ENCODE measurements around the gene MAML3.

Gene MAML3

DNA sequence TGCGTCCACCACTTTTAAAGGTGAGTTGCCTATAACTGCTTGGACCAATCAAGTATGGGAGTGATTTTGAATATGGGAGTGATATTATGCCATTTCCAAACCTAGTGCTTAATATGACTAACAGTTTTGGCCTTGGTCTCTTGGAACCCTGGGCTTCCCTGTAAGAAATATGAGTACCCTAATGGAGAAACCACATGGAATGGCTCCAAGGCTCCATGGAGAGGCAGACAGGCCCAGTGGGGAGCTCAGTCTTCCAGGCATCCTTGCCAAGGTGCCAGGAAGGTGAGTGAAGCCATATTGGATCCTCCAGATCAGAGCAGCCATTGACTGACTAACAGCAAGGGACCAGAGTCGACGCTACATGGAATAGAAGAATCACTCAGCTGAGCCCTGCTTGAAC lies 53.2 kb downstream of the MAML3 start:
- peak overlapping the region; percentile 79 for H3K27ac ChIP-seq
- TF ChIP-seq, protein P1, sequence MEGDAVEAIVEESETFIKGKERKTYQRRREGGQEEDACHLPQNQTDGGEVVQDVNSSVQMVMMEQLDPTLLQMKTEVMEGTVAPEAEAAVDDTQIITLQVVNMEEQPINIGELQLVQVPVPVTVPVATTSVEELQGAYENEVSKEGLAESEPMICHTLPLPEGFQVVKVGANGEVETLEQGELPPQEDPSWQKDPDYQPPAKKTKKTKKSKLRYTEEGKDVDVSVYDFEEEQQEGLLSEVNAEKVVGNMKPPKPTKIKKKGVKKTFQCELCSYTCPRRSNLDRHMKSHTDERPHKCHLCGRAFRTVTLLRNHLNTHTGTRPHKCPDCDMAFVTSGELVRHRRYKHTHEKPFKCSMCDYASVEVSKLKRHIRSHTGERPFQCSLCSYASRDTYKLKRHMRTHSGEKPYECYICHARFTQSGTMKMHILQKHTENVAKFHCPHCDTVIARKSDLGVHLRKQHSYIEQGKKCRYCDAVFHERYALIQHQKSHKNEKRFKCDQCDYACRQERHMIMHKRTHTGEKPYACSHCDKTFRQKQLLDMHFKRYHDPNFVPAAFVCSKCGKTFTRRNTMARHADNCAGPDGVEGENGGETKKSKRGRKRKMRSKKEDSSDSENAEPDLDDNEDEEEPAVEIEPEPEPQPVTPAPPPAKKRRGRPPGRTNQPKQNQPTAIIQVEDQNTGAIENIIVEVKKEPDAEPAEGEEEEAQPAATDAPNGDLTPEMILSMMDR (conservative IDR thresholded peaks at IDR 0.05): no peak

- H3K27ac ChIP-seq: peak overlapping the region; percentile 79
- TF ChIP-seq, protein P1 (conservative IDR thresholded peaks at IDR 0.05): no peak
These were observed 54.0 kb downstream of the MAML3 start for GRCh38 chr4:140099983-140100382.

GRCh38 chr4:140098455-140099160 lies 55.4 kb downstream of the MAML3 start:
- peak overlapping the region; percentile 79 for H3K27ac ChIP-seq

GRCh38 chr4:140097572-140097971 lies 56.4 kb downstream of the MAML3 start:
- TF ChIP-seq, protein P1 (conservative IDR thresholded peaks at IDR 0.05): no peak

More at GRCh38 chr4:140098455-140099160, 55.4 kb downstream of the MAML3 start:
- TF ChIP-seq, protein P1 (conservative IDR thresholded peaks at IDR 0.05): no peak

GRCh38 chr4:140096921-140097320 lies 57.1 kb downstream of the MAML3 start:
- peak overlapping the region; percentile 79 for H3K27ac ChIP-seq
- TF ChIP-seq, protein P1 (conservative IDR thresholded peaks at IDR 0.05): no peak

More at GRCh38 chr4:140097572-140097971, 56.4 kb downstream of the MAML3 start:
- peak overlapping the region; percentile 79 for H3K27ac ChIP-seq

GRCh38 chr4:140096483-140096861 lies 57.5 kb downstream of the MAML3 start:
- peak overlapping the region; percentile 79 for H3K27ac ChIP-seq
- TF ChIP-seq, protein P1 (conservative IDR thresholded peaks at IDR 0.05): no peak

GRCh38 chr4:140095694-140096482 lies 58.1 kb downstream of the MAML3 start:
- TF ChIP-seq, protein P1 (conservative IDR thresholded peaks at IDR 0.05): no peak
- peak overlapping the region; percentile 79 for H3K27ac ChIP-seq

Measured in VCaP (cell line).